Activated gamma-delta T cell treated with Interleukin-2 at 50 U/mL for 16 hours (primary cell): ENCODE results near the gene SPATA6.
A peak's percentile ranks its signal among the peaks of the same experiment; 100 is the strongest.
"Not testable (repeated sequence)": the region's sequence is repeated elsewhere in the genome, so short reads cannot be mapped to it uniquely, and the experiment has no call there.

Source experiments
- DNase-seq: peaks from one replicate; pipeline ENCODE4 v3.0.0-alpha.2; 2020

SPATA6 gene

DNA sequence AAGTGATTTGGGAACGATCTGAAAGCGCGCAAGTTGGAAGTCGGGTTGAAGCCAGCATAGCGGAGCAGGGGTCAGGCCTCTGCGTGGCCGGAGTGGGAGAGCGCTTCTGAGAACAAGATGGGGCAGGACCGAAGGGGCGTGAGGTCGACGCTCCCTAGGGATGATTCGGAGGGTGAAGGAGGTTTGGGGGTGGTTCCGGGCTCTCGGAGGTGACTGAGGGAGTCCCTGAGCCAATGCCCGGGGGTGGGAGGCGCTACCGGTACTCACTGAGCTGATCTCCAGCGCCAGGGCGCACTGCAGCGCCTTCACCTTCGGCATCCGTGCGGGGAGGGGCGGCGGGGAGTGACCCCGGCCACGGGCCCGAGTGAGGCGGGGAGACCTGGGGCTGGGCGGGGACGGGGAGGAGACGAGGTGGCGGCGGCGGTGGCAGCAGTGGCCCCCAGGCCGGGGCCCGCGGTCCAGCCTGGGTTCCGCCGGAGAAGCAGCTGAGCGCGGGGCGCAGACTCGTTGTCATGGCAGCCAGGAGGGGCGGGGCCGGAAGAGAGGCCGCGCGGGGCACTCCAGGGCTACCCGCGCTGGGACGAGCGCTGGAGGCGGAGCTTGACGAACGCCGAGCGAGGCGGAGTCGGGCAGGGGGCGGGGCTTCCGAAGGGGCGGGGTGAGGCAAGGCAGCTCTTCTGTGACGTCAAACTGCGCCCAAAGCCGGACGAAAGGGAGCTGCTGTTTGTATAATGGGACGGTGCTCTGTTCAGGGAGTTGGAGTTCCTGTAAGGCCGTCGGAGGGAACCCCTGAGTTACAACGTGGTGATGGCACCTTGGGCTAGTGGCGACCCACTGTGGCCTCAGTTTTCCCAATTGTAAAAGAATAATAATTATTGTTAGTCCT is at the start of gene SPATA6:
Gene SPATA6 (minus strand): TSS at position 514 of the 886 bp plus-strand sequence. CDS start 196 bp downstream, at position 318.
- DNase-seq: peak; percentile 91

DNA sequence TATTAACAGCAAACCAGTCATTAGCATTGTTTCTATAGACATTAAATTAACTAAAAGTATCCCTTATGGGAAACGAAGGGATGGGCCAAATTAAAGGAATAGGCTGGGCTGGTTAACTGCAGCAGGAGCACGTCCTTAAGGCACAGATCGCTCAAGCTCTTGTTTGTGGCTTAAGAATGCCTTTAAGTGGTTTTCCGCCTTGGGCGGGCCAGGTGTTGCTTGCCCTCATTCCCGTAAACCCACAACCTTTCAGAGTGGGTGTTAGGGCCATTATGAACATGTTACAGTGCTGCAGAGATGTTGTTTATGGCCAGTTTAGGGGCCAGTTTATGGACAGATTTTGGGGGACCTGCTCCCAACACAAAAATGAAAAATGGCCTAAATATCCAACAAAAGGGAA is 47.9 kb upstream of the SPATA6 start:
- not testable (repeated sequence) for DNase-seq

DNA sequence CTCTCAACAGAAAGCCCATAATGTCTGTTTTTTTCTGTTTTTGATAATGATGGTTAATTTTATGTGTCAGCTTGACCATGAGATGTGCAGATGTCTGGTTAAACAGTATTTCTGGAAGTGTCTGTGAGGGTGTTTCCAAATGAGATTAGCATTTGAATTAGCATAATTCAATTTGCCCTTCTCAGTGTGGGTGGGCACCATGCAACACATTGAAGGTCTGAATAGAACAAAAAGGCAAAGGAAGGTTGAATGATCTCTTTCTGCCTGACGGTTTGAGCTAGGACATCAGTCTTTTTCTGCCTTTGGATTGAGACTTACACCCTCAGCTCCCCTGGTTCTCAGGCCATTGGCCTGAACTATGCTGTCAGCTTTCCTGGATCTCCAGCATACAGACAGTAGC is 34.9 kb upstream of the SPATA6 start:
- no peak for DNase-seq

DNA sequence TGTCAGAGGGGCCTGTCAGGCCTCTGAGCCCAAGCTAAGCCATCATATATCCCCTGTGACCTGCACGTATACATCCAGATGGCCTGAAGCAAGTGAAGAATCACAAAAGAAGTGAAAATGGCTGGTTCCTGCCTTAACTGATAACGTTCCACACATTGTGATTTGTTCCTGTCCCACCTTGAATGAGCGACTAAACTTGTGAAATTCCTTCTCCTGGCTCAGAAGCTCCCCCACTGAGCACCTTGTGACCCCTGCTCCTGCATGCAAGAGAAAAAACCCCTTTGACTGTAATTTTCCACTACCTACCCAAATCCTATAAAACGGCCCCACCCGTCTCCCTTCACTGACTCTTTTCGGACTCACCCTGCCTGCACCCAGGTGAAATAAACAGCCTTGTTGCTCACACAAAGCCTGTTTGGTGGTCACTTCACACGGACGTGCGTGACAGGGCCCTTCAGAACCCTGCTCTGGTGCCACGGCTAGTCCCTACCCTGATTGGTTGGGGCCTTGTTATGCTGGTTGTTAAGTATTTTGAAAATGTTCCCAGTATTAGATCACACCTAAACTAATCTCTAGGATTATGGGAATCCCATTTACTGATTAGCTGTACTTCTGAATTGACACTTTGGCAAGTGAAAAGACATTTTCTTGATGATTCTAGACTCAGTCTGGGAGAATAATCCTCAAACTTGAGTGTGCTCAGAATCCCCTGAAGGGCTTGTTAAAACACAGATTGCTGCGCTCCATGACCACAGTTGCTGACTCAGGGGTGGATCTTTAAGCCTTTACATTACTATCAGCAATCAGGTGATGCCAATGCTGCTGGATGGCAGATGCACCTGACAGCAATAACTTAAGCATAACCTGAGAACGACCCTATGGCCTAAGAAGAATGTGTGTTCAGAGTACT is 28.8 kb upstream of the SPATA6 start:
- DNase-seq: no peak

DNA sequence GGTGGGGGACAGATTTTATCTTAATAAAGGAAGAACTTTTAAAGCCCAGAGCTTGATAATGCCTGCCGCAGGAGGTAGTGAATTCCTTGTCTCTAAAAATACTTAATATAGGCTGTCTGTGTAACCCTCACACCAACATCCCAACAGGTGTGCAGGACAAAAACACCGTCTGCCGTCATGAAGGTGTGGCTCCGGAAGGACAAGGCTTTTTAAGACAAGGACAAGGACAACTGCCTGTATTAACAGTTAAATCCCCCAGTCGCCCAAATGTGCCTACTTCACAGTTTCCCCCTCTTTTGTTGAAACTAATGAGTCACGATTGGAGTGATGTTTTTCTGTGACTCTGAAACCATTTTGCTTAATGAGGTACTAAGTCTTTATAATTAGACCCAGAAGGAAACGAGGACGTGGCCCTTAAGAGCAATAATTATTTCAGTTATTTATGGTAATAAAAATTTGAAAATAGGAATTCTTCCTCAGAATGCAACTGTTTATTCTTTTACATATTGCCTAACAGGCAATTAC is 27.3 kb upstream of the SPATA6 start:
- DNase-seq: no peak

DNA sequence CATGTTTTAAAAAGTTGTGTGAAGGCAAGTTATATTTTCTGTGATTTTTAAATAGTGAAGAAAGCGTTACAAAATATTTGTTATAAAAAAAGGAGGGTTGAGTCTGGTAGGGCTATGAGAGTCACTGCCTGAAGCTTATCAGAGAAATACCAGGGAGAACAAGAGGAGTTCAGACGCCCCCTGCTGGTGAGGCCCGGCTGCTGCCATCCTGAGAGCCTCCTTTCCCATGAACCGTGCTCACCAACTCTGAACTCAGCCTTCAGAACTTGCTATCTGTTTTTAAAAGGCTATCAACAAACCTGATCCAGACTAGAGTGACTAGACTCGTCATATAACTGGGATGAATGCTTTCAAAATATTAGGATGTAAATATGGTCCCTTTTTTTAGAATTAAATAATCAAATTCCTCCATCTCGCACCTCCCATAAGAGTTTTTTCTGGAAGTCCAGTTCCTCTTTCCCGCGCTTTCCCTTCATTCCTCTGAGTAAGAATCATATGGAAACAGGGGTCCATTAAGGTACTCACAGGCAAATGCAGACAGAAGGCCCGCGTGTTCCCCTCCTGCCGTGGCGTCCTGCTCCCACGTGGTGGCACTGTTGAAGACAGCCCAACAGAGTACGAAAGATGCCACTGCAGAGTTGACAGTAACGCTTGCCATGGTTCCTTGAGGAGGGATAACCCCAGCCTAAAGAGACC is 26.2 kb upstream of the SPATA6 start:
- peak; percentile 69 for DNase-seq

DNA sequence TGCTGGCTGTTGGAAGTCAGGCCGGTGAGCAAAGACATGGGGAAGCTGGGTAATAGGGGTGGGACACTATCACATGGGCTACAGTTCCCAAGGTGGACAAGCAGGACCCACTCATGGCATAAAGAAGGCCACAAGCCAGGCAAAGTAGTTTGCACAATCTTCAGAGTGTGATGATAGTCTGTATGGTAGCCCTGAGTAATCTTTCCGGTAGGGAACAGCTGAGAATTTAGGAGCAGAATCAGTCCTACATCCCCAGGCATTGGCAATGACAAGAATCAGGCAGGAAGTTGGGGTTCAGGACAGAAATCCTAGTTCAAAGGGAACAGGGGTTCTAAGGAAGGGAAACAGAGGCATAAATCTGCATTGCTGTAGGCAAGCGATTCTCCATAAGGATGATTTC is 23.9 kb upstream of the SPATA6 start:
- DNase-seq: no peak

DNA sequence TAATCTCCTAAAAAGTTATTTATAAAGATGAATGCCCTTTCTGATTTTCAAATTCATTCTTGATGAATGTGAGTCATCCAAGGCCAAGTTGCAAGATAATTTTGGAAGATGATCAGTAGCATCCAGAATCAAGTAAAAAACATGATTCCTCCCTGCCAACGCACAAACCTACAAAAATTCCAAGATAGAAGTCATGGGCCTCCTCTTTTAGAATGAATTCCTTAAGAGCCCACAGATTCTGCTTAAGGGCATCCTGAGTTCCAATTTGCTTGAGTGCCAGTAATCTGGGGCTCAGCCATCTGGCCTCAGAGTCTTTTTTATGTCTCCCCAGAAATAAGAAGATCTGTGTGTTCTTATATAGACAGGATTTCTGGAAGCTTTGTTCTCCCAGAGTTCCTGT is 23.2 kb upstream of the SPATA6 start:
- no peak for DNase-seq

DNA sequence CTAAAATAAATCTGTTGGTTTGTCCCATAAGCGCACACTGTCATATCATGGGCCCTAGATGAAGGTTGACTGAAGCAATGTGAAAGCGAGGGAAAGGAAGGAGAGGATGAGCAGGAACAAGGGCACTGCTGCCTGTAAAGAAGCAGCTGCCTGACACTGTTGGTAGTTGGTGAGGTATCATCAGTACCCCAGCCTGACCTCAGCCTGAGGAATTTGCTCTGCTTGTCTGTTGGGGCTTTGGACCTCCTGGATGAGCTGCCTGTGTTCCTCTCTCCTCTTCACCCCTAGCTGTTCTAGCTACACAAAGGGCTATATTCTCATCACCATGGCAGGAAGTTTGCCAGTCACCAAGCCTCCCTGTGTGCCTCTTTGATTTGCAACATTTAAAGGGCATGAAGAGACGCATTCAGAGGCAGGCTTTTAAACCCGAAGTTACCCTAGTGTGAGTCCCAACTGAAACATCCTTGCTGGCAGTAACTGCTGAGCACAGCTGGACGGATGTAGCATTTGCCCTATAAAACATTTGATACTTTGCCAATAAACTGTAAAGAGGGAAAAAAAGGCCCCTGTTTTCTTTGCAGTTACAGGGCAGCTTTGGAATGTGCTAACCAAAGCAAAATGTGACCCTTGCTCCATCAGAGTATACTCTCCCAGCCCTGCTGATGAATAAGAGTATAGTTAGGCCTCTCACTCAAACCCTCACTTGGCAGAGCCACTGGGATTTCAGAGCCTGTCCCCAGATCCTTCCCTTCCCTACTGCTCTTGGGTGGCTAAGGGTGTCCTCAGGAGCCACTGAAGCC is 22.2 kb upstream of the SPATA6 start:
- DNase-seq: no peak

DNA sequence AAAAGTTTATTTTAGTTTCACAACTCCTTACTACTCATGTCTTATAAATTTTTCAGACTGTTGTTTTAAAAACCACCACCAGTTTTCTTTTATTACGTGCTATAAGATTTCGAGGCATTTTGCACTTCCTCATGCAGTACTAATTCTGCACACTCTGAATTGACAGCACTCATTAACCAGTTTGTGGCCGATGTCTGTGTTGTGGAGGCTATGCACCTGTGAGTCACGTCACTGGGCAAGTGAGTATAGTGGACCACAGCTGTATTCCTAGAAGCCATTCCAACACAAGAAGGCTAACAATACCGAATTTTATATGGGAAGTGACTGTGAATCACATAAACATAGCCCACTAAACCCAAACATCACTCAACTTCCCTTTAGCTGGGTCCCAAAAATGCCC is 21.0 kb upstream of the SPATA6 start:
- no peak for DNase-seq

DNA sequence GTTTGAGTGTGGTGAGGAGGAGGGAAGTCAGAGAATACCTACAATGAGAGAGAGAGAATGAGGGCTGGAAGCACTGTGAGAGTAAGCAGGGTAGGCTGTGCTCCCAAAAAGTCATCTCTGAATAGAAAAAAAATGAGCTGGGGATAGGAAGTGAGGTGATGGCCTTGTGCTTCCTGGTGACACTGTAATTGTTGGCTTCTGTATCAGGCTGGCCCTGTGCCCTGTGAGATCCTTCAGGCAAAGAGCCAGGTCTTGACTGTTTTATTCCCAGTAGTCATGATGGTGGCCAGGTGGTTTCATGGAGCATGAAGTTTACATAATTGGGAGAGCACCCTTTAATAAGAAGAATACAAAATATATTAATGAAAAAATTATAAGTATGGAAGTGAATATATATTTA is 20.4 kb upstream of the SPATA6 start:
- no peak for DNase-seq

DNA sequence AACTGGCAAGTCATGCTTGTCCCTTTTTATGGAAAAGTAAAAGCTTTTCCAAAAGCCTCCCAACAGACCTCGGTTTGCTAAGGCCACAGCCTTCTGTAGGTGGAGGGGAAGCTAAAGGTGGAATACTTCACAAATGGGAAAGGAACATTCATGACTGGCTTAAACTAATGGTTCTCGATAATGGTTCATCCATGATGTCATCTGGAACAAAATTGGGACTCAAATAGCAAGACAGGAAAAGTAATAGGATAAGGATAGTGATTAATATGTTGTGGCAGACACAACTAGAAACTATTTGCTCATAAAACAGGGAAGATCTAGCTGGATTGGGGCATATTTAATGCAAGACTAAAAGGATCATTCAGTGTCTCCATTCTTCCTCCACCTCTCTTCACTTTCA is 16.7 kb upstream of the SPATA6 start:
- no peak for DNase-seq

DNA sequence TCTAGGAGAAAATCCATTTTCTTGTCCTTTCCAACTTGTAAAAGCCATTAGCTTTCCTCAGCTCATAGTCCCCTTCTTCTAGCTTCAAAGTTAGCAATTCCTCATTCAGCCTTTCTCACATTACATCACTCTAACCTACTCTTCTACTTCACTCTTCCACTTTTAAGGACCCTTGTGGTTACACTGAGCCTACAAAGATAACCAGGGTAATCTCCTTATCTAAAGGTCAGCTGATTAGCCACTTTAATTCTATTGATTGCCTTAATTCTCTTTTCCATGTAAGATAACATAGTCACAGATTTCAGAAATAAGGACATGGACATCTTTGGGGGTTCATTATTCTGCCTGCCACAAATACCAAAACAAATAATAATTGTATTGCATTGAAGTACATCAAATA is 8.5 kb upstream of the SPATA6 start:
- no peak for DNase-seq

DNA sequence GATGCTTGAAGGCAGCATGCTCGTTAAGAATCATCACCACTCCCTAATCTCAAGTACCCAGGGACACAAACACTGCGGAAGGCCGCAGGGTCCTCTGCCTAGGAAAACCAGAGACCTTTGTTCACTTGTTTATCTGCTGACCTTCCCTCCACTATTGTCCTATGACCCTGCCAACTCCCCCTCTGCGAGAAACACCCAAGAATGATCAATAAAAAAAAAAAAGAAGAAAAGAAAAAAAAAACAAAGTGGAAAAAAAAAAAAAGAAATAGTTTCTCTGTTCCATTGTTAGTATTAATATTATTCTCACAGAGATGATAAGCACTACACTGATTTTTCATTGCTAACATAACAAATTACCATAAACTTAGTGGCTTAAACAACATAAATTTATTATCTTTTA is 8.0 kb upstream of the SPATA6 start:
- DNase-seq: not testable (repeated sequence)

DNA sequence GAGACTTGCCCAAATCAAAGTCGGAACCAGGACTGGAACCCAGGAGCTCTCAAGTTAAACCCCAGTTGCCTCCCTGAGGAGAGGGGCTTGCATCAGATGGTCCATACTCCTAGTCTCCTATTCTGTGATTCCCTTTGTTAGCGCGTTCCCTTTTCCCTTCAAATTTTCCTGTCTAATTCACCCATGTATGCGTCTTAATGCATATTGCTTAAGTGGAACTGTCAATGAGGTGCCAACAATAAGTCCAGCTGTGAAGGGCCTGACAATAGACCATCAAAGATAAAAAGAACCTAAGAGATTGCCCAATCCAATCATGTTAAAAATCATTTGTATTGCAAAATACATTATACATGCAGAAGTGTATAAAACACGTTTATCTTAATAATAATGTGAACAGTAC is 634 bp upstream of the SPATA6 start:
- no peak for DNase-seq

DNA sequence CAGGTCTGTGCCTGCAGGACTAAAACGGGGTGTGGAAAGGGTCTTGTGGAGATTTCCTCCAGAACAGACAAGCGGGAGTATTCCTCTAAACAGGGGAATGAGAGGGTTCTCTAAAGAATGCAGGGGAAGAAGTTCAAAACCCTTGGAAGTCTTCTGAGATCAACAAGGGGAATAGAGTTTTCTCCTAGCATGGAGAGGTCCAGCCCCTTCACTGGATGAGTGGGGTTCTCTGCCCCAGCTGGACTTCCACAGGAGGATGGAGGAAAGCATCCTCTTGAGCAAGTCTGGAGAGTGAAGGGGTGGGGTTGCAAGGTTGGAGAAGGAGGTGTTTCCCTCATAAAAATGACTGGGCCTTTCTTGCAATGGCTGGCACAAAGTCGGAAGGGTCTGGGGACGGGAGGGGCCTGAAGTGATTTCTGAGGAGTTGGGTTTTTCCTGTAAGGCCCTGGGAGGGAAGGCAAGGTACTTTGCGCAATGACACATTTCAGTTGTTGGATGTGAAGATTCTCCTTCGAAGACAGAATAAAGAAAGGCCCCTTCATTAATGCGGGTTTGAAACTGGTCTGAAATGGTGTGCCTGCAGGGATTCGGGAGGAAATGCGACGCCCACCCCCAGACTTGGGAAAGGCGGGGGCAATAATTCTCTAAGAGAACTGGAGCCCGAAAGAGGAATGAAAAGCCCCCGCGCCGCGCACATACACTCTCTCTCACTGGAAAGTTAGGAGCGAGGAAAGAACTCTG is 884 bp downstream of the SPATA6 start:
- no peak for DNase-seq

DNA sequence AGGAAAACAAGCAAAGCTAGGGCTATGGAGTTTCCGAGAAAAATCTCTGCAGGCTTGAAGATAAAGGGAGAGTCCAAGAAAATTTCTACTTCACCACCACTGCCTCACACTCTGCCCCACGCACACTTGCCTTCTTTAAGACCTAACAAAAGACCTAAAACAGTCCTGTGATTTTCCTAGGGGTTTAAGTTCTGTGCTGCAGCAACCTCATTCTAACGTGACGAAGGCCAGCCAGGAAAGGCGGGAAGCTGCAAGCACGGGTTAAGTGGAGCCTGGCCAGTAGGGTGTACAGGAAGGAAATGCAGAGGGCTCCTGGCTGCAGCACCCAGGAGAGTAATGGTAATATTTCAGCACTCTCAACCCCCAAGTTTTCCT is 1.5 kb downstream of the SPATA6 start:
- no peak for DNase-seq

DNA sequence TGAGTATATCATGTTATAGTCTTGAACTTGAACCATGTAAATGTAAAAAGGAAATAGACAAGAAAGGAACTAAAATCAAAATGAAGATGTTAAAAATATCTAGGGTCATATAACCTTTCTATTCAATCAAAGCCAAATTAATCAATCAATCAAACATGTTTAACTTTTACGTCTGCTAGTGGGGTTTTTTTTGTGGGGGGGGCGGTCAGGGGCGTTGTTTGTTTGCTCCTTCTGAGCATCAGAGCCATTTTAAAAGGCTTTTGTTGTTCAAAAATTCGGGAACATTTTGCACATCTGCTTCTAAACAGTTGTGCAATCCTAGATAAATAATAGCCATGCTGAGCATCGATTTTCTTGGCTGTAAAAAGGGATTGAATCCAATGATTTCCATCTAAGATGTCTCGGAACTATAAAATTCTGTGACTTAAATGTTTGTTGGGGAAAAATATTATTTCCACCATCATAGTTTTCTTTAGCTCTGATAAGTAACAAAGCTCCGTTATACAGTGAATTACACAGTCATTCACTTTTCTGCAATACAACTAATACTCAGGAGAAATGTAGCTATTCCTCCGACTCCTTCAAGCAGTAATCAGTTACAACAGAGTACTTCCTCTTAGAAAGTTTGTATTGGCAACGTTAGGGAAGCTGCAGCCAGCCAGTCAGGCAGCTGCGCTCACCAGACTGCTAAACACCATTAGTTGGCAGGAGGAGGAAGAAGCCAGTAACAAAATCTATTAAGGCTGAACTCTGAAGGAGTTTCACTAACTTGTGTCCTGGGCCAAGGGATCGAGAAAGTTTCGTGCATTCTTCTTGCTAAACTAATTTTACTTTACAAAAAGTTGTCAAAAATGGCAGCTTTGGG is 2.2 kb downstream of the SPATA6 start:
- DNase-seq: no peak

DNA sequence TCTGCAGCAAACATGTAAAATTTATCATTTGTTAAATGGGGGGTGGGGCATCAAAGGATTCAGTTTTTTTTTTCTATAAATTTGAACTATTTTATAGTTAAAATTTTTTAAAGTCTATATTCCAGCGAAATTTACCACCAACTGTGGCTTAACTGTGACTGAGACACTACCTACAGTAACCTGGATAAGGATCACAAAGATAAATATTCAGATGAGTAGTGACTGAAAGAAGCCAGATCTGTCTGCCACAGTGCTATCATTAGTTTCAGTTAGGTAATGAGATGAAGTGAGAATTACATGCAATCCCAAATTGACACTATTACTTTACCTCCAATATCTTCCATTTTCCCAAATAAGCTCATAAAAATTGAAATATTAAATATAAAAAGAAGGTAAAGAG is 5.4 kb downstream of the SPATA6 start:
- no peak for DNase-seq

DNA sequence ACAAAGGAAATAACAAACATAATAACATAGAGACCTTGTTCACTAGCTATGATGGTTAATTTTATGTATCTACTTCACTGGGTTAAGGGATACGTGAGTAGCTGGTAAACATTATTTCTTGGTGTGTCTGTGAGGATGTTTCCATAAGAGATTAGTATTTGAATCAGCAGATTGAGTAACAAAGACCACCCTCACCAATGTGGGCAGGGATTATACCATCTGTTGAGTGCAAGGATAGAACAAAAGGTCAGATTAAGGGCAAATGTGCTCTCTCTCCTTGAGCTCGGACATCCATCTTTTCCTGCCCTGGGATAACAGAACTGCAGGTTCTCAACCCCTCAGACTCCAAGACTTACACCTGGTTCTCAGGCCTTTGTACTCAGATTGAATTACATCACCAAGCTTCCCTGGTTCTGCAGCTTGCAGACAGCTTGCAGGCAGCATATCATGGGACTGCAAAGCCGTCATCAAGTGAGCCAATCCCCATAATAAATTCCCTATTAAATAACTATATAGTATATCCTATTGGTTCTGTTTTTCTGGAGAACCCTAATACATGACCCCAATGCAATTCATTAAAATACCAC is 9.2 kb downstream of the SPATA6 start:
- DNase-seq: no peak
